Measurements from ENCODE around the gene PLEKHA8.

DNA sequence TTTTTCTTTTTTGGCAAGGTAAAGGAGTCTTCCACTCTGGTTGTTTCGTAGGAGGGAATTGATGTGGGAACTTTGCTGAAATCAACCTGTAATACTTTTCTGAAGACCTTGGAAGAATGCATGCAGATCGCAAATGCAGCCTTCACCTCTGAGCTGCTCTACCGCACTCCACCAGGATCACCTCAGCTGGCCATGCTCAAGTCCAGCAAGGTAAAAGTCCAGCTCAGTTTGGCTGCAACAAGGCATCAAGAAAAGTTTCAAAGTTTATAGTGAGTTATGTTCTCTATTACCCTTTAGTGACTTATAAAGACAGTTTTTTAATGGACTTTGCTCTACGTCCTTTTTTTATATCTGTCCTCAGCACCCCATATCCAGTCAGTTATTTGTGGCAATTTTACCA, 21.0 kb downstream of the PLEKHA8 start:
- TF ChIP-seq CTCF (IDR thresholded peaks at IDR 0.05), result no peak
- no peak for TF ChIP-seq ATF1 (CRISPR knock-in tag; IDR thresholded peaks at IDR 0.05)
- TF ChIP-seq, protein P1, sequence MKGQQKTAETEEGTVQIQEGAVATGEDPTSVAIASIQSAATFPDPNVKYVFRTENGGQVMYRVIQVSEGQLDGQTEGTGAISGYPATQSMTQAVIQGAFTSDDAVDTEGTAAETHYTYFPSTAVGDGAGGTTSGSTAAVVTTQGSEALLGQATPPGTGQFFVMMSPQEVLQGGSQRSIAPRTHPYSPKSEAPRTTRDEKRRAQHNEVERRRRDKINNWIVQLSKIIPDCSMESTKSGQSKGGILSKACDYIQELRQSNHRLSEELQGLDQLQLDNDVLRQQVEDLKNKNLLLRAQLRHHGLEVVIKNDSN (CRISPR knock-in tag; IDR thresholded peaks at IDR 0.05), result no peak
- no peak for TF ChIP-seq TCF7 (CRISPR knock-in tag; IDR thresholded peaks at IDR 0.05; ENCODE audit: low read depth)
- TF ChIP-seq, protein P2, sequence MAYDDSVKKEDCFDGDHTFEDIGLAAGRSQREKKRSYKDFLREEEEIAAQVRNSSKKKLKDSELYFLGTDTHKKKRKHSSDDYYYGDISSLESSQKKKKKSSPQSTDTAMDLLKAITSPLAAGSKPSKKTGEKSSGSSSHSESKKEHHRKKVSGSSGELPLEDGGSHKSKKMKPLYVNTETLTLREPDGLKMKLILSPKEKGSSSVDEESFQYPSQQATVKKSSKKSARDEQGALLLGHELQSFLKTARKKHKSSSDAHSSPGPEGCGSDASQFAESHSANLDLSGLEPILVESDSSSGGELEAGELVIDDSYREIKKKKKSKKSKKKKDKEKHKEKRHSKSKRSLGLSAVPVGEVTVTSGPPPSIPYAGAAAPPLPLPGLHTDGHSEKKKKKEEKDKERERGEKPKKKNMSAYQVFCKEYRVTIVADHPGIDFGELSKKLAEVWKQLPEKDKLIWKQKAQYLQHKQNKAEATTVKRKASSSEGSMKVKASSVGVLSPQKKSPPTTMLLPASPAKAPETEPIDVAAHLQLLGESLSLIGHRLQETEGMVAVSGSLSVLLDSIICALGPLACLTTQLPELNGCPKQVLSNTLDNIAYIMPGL (CRISPR knock-in tag; IDR thresholded peaks at IDR 0.05), result no peak
- no peak for TF ChIP-seq RORB (CRISPR knock-in tag; IDR thresholded peaks at IDR 0.05)
- TF ChIP-seq CBFB (CRISPR knock-in tag; IDR thresholded peaks at IDR 0.05; ENCODE audit: low read depth), result no peak
- TF ChIP-seq, protein P3, sequence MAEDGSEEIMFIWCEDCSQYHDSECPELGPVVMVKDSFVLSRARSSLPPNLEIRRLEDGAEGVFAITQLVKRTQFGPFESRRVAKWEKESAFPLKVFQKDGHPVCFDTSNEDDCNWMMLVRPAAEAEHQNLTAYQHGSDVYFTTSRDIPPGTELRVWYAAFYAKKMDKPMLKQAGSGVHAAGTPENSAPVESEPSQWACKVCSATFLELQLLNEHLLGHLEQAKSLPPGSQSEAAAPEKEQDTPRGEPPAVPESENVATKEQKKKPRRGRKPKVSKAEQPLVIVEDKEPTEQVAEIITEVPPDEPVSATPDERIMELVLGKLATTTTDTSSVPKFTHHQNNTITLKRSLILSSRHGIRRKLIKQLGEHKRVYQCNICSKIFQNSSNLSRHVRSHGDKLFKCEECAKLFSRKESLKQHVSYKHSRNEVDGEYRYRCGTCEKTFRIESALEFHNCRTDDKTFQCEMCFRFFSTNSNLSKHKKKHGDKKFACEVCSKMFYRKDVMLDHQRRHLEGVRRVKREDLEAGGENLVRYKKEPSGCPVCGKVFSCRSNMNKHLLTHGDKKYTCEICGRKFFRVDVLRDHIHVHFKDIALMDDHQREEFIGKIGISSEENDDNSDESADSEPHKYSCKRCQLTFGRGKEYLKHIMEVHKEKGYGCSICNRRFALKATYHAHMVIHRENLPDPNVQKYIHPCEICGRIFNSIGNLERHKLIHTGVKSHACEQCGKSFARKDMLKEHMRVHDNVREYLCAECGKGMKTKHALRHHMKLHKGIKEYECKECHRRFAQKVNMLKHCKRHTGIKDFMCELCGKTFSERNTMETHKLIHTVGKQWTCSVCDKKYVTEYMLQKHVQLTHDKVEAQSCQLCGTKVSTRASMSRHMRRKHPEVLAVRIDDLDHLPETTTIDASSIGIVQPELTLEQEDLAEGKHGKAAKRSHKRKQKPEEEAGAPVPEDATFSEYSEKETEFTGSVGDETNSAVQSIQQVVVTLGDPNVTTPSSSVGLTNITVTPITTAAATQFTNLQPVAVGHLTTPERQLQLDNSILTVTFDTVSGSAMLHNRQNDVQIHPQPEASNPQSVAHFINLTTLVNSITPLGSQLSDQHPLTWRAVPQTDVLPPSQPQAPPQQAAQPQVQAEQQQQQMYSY (CRISPR knock-in tag; IDR thresholded peaks at IDR 0.05), result no peak
- no peak for TF ChIP-seq CREB1 (CRISPR knock-in tag; IDR thresholded peaks at IDR 0.05)
- TF ChIP-seq OVOL2 (CRISPR knock-in tag; IDR thresholded peaks at IDR 0.05; ENCODE audit: borderline replicate concordance), result no peak
- no peak for TF ChIP-seq FOXJ3 (CRISPR knock-in tag; IDR thresholded peaks at IDR 0.05; ENCODE audit: borderline replicate concordance)
- no peak for TF ChIP-seq FOXK1 (CRISPR knock-in tag; IDR thresholded peaks at IDR 0.05)
